Inflammatory macrophage (primary cell): ENCODE results near the gene SPINK2.

Experiments
- DNase-seq, 2 donors: peaks; one replicate each; pipeline ENCODE4 v3.0.0-alpha.2; 2020 to 2022

The SPINK2 gene

GRCh38 chr4:56799824-56800756, 21.4 kb downstream of the SPINK2 start:
- DNase-seq: peak; percentile 84 to 88

DNA sequence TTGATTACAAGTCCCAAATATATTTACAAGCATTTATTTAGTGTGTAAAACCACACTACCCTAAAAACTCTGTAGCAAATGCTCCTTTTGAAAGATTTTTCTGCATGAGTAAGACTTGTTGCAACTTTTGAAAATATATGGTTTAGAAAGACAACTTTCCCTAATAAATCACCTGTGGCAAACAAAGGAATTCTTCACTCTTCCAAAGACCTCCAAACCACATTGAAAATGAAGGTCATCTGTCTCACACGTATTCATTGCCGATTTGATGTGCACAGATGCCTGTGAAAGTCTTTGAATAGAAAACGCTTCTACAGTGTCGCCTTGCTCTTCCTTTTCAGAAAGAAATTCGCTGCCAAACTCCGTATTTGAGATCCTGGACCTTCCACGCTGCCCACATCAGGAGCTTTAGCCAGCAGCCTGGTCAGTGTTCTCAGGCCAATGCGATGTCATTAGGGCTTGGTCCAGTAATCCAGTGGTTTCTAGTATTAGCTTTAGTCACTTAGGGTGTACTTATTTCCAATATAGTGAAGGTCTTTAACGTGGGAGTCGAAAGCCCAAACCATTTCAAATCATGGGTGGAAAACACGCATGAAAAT, 22.2 kb downstream of the SPINK2 start:
- no peak for DNase-seq

GRCh38 chr4:56796211-56796610, 25.3 kb downstream of the SPINK2 start:
- no peak for DNase-seq

GRCh38 chr4:56791316-56791715, 30.2 kb downstream of the SPINK2 start:
- DNase-seq: no peak

- no peak for DNase-seq
Measured at GRCh38 chr4:56790691-56791091, 30.8 kb downstream of the SPINK2 start.

DNA sequence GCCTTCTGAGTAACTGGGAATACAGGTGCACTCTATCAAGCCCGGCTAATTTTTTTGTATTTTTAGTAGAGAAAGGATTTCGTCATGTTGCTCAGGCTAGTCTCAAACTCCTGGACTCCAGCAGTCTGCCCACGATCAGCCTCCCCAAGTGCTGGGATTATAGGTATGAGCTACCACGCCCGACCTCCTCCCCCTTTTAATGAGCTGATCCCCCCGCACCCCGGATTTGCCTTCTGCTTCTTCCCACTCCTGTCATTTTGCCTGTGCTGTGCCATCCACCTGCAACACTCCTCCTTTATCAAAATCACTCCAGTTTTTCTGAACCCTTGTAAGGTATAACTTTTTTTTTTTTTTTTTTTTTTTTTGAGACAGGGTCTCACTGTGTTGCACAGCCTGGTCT, 33.4 kb downstream of the SPINK2 start:
- DNase-seq: no peak

DNA sequence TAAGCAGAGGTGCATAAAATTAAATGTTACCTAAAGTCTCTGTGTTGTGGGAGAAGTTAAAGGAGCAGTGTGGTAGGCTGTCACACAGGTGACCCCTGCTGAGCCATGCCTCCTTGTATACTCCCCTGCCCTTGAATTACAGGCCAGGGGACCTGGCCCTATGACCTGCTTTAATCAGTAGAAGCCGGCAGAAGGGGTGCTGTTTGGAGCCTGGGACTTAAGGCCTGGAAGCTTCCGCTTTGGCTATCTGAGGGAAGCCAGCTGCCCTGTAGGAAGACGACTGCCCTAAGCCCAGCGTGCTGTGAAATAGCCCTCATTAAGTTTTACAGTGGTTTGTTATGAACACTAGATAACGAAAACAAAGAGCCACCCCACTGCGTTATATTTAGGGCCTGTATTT, 34.1 kb downstream of the SPINK2 start:
- no peak for DNase-seq

- DNase-seq: no peak
Measured at GRCh38 chr4:56786955-56787354, 34.5 kb downstream of the SPINK2 start.

DNA sequence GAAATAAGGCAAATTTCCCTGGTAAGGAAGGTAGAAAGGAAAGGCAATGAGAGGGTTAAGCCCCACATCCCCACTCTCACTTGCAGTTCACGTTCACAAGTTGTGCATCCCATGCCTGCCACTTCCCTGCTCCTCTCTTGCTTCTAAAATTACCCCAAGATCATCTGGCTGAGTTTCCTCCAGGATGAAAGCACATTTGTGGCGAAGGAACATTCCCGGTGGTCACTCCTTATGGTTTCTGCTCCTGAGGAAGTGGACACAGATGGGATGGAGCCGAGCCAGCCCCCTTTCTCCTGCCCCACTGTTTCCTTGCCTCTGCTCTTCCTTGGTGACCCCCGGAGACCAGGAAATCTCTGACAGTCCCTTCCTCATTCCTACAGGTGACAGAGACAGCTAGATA, 37.5 kb downstream of the SPINK2 start:
- DNase-seq: no peak

DNA sequence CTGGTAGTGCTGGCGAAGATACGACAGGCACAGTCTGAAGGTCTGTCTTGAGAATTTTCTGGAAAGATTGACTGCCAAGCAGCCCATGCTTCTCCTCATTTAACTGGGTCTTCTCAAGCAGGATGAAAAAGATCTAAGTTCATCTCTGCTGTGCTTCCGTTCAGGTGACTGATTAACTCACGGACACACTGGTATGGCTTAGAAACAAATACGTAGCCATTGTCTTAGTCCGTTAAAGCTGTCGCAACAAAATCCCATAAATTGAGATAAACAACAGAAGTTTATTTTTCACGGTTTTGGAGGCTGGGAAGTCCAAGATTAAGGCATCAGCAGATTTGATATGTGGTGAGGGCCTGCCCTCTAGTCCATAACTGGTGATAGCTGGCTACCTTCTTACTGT, 39.5 kb downstream of the SPINK2 start:
- no peak for DNase-seq

- DNase-seq: no peak
Measured at GRCh38 chr4:56773346-56773745, 48.2 kb downstream of the SPINK2 start.

DNA sequence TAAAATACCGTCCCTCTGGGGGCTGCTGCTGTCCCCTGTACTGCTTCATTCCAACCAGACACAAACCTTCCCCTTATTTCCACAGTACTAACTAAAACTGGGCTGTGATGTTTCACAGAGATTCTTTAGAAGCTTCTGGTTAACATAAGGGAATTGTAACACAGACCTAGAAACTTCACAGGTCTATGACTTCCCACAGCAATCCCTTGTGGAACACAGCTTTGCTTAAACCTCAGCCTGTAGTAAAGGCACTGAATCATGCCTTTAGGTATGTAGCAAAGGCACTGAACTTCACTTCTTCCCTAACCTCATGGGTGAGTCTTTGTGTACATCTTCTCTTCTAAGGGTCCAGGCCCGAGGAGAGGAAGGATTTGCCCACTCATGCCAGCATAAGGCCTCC, 49.4 kb downstream of the SPINK2 start:
- no peak for DNase-seq

DNA sequence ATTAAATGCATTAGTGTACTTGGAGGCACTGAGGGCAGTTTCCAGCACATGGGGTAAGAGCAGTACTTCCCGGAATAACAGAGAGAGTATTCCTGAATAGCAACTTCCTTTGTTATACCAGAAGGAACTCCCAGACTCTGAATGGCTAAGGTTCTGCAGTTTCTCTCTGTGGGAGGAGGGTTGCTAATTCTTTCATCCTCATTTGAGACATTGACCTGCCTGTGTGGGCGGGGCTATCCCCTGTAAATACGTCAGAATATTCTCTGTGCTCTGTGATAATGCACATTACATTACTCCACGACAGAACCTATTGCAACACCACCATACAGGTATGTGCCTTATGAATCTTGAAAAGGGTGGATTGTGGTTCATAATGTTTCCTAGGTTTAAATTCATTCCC, 52.7 kb downstream of the SPINK2 start:
- peak; percentile 15 to 68 for DNase-seq

GRCh38 chr4:56768316-56768715, 53.2 kb downstream of the SPINK2 start:
- DNase-seq: peak in 1 of 2 donors; percentile 36

- no peak for DNase-seq
Measured at GRCh38 chr4:56767567-56767966, 53.9 kb downstream of the SPINK2 start.

- no peak for DNase-seq
Measured at GRCh38 chr4:56764775-56765174, 56.7 kb downstream of the SPINK2 start.

GRCh38 chr4:56764223-56764622, 57.3 kb downstream of the SPINK2 start:
- DNase-seq: peak; percentile 24 to 79

- no peak for DNase-seq
Measured at GRCh38 chr4:56762484-56763250, 58.8 kb downstream of the SPINK2 start.

GRCh38 chr4:56760183-56760582, 61.3 kb downstream of the SPINK2 start:
- DNase-seq: no peak
